AG04449 (cell line): Measurements from ENCODE around the gene MTF2.

Experiments
- CTCF ChIA-PET: fragments of 350-600 bp; formaldehyde crosslinking; extraction: SDS; loops from one replicate; lab custom pipeline; 2021; ENCODE audit warnings: antibody characterized with exemption; lab: Yijun Ruan, JAX
- POLR2A ChIA-PET: fragments of 400-600, 350-600 bp; formaldehyde crosslinking; extraction: SDS; loops from one replicate; lab custom pipeline; 2020; ENCODE audit warnings: antibody characterized with exemption, inconsistent platforms; lab: Yijun Ruan, JAX
- DNase-seq: peaks from one replicate; pipeline ENCODE4 v3.0.0-alpha.2; 2010; ENCODE audit warnings: low read depth, low spot score
- H3K4me3 ChIP-seq: 2 replicates; pipeline ENCODE4 v1.5.1; 2011; ENCODE audit warnings: low read depth, mild to moderate bottlenecking, control low read depth, low read length
- CTCF ChIP-seq: IDR thresholded peaks from one replicate; pipeline ENCODE4 v1.5.1; 2011; ENCODE audit warnings: mild to moderate bottlenecking, moderate library complexity, low read length, control low read depth, inconsistent platforms; ENCODE audit not compliant: insufficient read depth; ENCODE audit errors: missing control alignments

The MTF2 gene

GRCh38 chr1:93078638-93078985 is 471 bp upstream of the MTF2 start:
- CTCF ChIA-PET, result interaction anchor here (0.8 to 2.9 kb wide), 9 partner anchors 8 to 294 kb away, joined by 3 to 23 read pairs (median 4); no protein-coding TSS in a partner anchor

GRCh38 chr1:93079685-93080141 is 630 bp downstream of the MTF2 start:
- no peak for TF ChIP-seq CTCF
- no peak for DNase-seq
- peak overlapping the region; percentile 97 for H3K4me3 ChIP-seq
- CTCF ChIA-PET, result interaction anchor here (0.6 to 2.9 kb wide), 16 partner anchors 10 to 765 kb away, joined by 3 to 23 read pairs (median 4); no protein-coding TSS in a partner anchor
- POLR2A ChIA-PET, result interaction anchor here (0.7 to 2.0 kb wide), 8 partner anchors 10 to 1338 kb away, joined by 3 to 6 read pairs (median 4); no protein-coding TSS in a partner anchor

More at GRCh38 chr1:93078638-93078985, 471 bp upstream of the MTF2 start:
- peak overlapping the region; percentile 97 for H3K4me3 ChIP-seq
- no peak for DNase-seq
- POLR2A ChIA-PET, result interaction anchor here (0.8 to 2.0 kb wide), 5 partner anchors 8 to 1339 kb away, joined by 3 to 6 read pairs (median 4); no protein-coding TSS in a partner anchor
- no peak for TF ChIP-seq CTCF

- CTCF ChIA-PET, result interaction anchor here (0.6 to 2.9 kb wide), 17 partner anchors 11 to 764 kb away, joined by 3 to 23 read pairs (median 4); no protein-coding TSS in a partner anchor
- peak; percentile 23 for DNase-seq
- H3K4me3 ChIP-seq, result peak overlapping the region; percentile 97
- peak; percentile 52 for TF ChIP-seq CTCF
- POLR2A ChIA-PET, result interaction anchor here (0.7 to 2.0 kb wide), 4 partner anchors 10 to 241 kb away, joined by 3 to 6 read pairs (median 4); no protein-coding TSS in a partner anchor
Measured at GRCh38 chr1:93080179-93080823, 1.2 kb downstream of the MTF2 start.

GRCh38 chr1:93081716-93082115 is 2.6 kb downstream of the MTF2 start:
- DNase-seq, result peak; percentile 52
- CTCF ChIA-PET, result interaction anchor here (1.2 to 1.9 kb wide), 4 partner anchors 10 to 140 kb away, joined by 4 to 5 read pairs (median 4); no protein-coding TSS in a partner anchor

GRCh38 chr1:93082313-93082712 is 3.2 kb downstream of the MTF2 start:
- ChIA-PET CTCF (interaction anchor here (1.4 kb wide), 1 partner anchor 10 kb away, joined by 5 read pairs; no protein-coding TSS in a partner anchor), POLR2A (no interaction called here)
- no peak for TF ChIP-seq CTCF
- no peak for DNase-seq
- H3K4me3 ChIP-seq, result no peak overlapping the region

More at GRCh38 chr1:93081716-93082115, 2.6 kb downstream of the MTF2 start:
- no peak for TF ChIP-seq CTCF
- H3K4me3 ChIP-seq, result peak overlapping the region; percentile 23; the same call in 1 of the 2 replicates
- POLR2A ChIA-PET, result no interaction called here

- ChIA-PET POLR2A (no interaction called here), CTCF (no interaction called here)
- no peak overlapping the region for H3K4me3 ChIP-seq
- DNase-seq, result no peak
- no peak for TF ChIP-seq CTCF
Measured at GRCh38 chr1:93083979-93084378, 4.9 kb downstream of the MTF2 start.
